Nephron progenitor cell (in vitro differentiated cells): Measurements from ENCODE around the gene DTYMK.
A peak's percentile ranks its signal among the peaks of the same experiment; 100 is the strongest.

Experiments used
- DNase-seq: peaks from one replicate; pipeline ENCODE4 v3.0.0; 2021
- H3K27ac Mint-ChIP-seq: 2 replicates; pipeline ENCODE4 v1.8.0; 2021; ENCODE audit warnings: mild to moderate bottlenecking, moderate library complexity, mixed read lengths
- H3K27me3 Mint-ChIP-seq: 2 replicates; pipeline ENCODE4 v1.8.0; 2021; ENCODE audit warnings: mild to moderate bottlenecking, low read depth, mixed read lengths; ENCODE audit not compliant: poor library complexity
- H3K36me3 Mint-ChIP-seq: 2 replicates; pipeline ENCODE4 v1.8.0; 2021; ENCODE audit warnings: low read depth, mixed read lengths
- H3K4me1 Mint-ChIP-seq: 2 replicates; pipeline ENCODE4 v1.8.0; 2021; ENCODE audit warnings: mixed read lengths
- H3K4me3 Mint-ChIP-seq: 2 replicates; pipeline ENCODE4 v1.8.0; 2021; ENCODE audit warnings: mild to moderate bottlenecking, moderate library complexity, mixed read lengths
- H3K9me3 Mint-ChIP-seq: 2 replicates; pipeline ENCODE4 v1.8.0; 2021; ENCODE audit warnings: mild to moderate bottlenecking, moderate library complexity, mixed read lengths
- CTCF ChIP-seq: fragments of 200-600 bp; sonication (generic); IDR thresholded peaks from 2 replicates; pipeline ENCODE4 v1.5.0; 2021; ENCODE audit warnings: antibody characterized with exemption

Gene DTYMK

GRCh38 chr2:241657786-241658254 is 28.8 kb downstream of the DTYMK start:
- Mint-ChIP-seq H3K9me3 (no peaks in the 10 kb centered on the region), H3K27ac (peak overlapping the region; percentile 83), H3K36me3 (peaks cover 40% of the 10 kb centered on the region), H3K27me3 (no peaks in the 10 kb centered on the region), H3K4me1 (peaks cover 10% of the 10 kb centered on the region), H3K4me3 (no peak overlapping the region)
- DNase-seq, result no peak
- no peak for TF ChIP-seq CTCF

GRCh38 chr2:241656190-241656741 is 30.3 kb downstream of the DTYMK start:
- no peak for DNase-seq
- Mint-ChIP-seq H3K9me3 (no peaks in the 10 kb centered on the region), H3K4me3 (no peak overlapping the region), H3K4me1 (peaks cover 4% of the 10 kb centered on the region), H3K36me3 (peaks cover 50% of the 10 kb centered on the region), H3K27ac (no peak overlapping the region), H3K27me3 (no peaks in the 10 kb centered on the region)
- no peak for TF ChIP-seq CTCF

GRCh38 chr2:241655516-241656189 is 31.0 kb downstream of the DTYMK start:
- Mint-ChIP-seq H3K4me1 (no peaks in the 10 kb centered on the region), H3K4me3 (no peak overlapping the region), H3K36me3 (peaks cover 52% of the 10 kb centered on the region), H3K27ac (peak overlapping the region; percentile 29), H3K27me3 (no peaks in the 10 kb centered on the region), H3K9me3 (no peaks in the 10 kb centered on the region)
- DNase-seq, result no peak
- no peak for TF ChIP-seq CTCF

GRCh38 chr2:241654551-241654950 is 32.1 kb downstream of the DTYMK start:
- no peak overlapping the region for H3K27ac Mint-ChIP-seq
- no peaks in the 10 kb centered on the region for H3K4me1 Mint-ChIP-seq
- no peak for TF ChIP-seq CTCF
- no peak overlapping the region for H3K4me3 Mint-ChIP-seq
- peaks cover 44% of the 10 kb centered on the region for H3K36me3 Mint-ChIP-seq
- DNase-seq, result no peak
- H3K9me3 Mint-ChIP-seq, result no peaks in the 10 kb centered on the region
- no peaks in the 10 kb centered on the region for H3K27me3 Mint-ChIP-seq

GRCh38 chr2:241653210-241653750 is 33.3 kb downstream of the DTYMK start:
- H3K27me3 Mint-ChIP-seq, result no peaks in the 10 kb centered on the region
- DNase-seq, result no peak
- no peaks in the 10 kb centered on the region for H3K4me1 Mint-ChIP-seq
- no peak overlapping the region for H3K27ac Mint-ChIP-seq
- TF ChIP-seq CTCF, result no peak
- peaks cover 41% of the 10 kb centered on the region for H3K36me3 Mint-ChIP-seq
- no peaks in the 10 kb centered on the region for H3K9me3 Mint-ChIP-seq
- H3K4me3 Mint-ChIP-seq, result no peak overlapping the region

GRCh38 chr2:241652722-241653121 is 33.9 kb downstream of the DTYMK start:
- Mint-ChIP-seq H3K4me1 (no peaks in the 10 kb centered on the region), H3K36me3 (peaks cover 39% of the 10 kb centered on the region), H3K27me3 (no peaks in the 10 kb centered on the region), H3K9me3 (no peaks in the 10 kb centered on the region), H3K4me3 (no peak overlapping the region), H3K27ac (no peak overlapping the region)
- no peak for TF ChIP-seq CTCF
- no peak for DNase-seq
